Suprapubic skin (tissue), 4 donors: ENCODE data around the gene SLC7A10. TPM values are rescaled to one million over a fixed set of nuclear protein-coding genes. Genes with fewer than 3 reads are reported as not detected.

Source experiments
- DNase-seq, 2 donors: peaks; one replicate each; pipeline ENCODE4 v3.0.0-alpha.2; 2019; ENCODE audit warnings: low spot score in 2 of 2
- H3K27ac ChIP-seq: fragments of 200-600 bp; sonication (generic); one replicate; pipeline ENCODE4 v1.5.1; 2019
- H3K27me3 ChIP-seq: fragments of 200-600 bp; sonication (generic); one replicate; pipeline ENCODE4 v1.5.1; 2019
- H3K36me3 ChIP-seq: fragments of 200-600 bp; sonication (generic); one replicate; pipeline ENCODE4 v1.5.1; 2019
- H3K4me1 ChIP-seq: fragments of 200-600 bp; sonication (generic); one replicate; pipeline ENCODE4 v1.5.1; 2019
- H3K4me3 ChIP-seq: fragments of 200-600 bp; sonication (generic); one replicate; pipeline ENCODE4 v1.5.1; 2019; ENCODE audit warnings: mild to moderate bottlenecking
- H3K9me3 ChIP-seq: fragments of 200-600 bp; sonication (generic); one replicate; pipeline ENCODE4 v1.5.1; 2019
- EP300 ChIP-seq: sonication (generic); formaldehyde crosslinking; IDR thresholded peaks from one replicate; pipeline ENCODE4 v1.6.1; 2017; ENCODE audit warnings: antibody characterized with exemption
- POLR2A ChIP-seq, 2 donors: fragments of 450-650 bp; IDR thresholded peaks; one replicate each; pipeline ENCODE4 v1.6.1; 2017; ENCODE audit warnings: antibody characterized with exemption in 2 of 2, mild to moderate bottlenecking in 2 of 2, moderate library complexity in 2 of 2
- POLR2AphosphoS5 ChIP-seq, 3 donors: sonication (generic); formaldehyde crosslinking; IDR thresholded peaks; one replicate each; pipeline ENCODE4 v1.6.1; 2017; ENCODE audit warnings: antibody characterized with exemption in 3 of 3
- WGBS: methylation state at CpG from one replicate; pipeline ENCODE4 v1.1.5; 2018; 5-methylcytosine and 5-hydroxymethylcytosine counted together
- total RNA-seq, 4 donors: library from RNA; depleted of rRNA; stranded (reverse); fragments of >200 nt; gene quantifications; one replicate each; pipeline ENCODE4 v1.1.0, GENCODE V29; 2016
- TF ChIP-seq, protein P1 (sequence below), 2 donors: fragments of 200-600 bp in 1 of 2; fragments of 450-650 bp in 1 of 2; sonication (generic) in 1 of 2; IDR thresholded peaks; one replicate each; pipeline ENCODE4 v1.5.1; 2016 to 2019; ENCODE audit warnings: antibody characterized with exemption in 2 of 2, mild to moderate bottlenecking in 1 of 2, moderate library complexity in 1 of 2

Gene SLC7A10
- total RNA-seq, 4 donors from 2014 or later, result 0.38 to 0.93 TPM; not detected in 2

GRCh38 chr19:33175156-33175782 is 50.4 kb downstream of the SLC7A10 start:
- no peak overlapping the region for H3K4me3 ChIP-seq
- H3K27ac ChIP-seq, result no peak overlapping the region

GRCh38 chr19:33174186-33174585 is 51.5 kb downstream of the SLC7A10 start:
- WGBS, result 100% methylated on average over 1 of the region's 5 CpGs

More at GRCh38 chr19:33175156-33175782, 50.4 kb downstream of the SLC7A10 start:
- Histone ChIP-seq H3K4me1 (peaks cover 22% of the 10 kb centered on the region), H3K27me3 (no peaks in the 10 kb centered on the region), H3K9me3 (no peaks in the 10 kb centered on the region), H3K36me3 (no peaks in the 10 kb centered on the region)
- DNase-seq, result no peak
- 90% methylated on average over 10 of the region's 10 CpGs for WGBS
- TF ChIP-seq, protein P1, sequence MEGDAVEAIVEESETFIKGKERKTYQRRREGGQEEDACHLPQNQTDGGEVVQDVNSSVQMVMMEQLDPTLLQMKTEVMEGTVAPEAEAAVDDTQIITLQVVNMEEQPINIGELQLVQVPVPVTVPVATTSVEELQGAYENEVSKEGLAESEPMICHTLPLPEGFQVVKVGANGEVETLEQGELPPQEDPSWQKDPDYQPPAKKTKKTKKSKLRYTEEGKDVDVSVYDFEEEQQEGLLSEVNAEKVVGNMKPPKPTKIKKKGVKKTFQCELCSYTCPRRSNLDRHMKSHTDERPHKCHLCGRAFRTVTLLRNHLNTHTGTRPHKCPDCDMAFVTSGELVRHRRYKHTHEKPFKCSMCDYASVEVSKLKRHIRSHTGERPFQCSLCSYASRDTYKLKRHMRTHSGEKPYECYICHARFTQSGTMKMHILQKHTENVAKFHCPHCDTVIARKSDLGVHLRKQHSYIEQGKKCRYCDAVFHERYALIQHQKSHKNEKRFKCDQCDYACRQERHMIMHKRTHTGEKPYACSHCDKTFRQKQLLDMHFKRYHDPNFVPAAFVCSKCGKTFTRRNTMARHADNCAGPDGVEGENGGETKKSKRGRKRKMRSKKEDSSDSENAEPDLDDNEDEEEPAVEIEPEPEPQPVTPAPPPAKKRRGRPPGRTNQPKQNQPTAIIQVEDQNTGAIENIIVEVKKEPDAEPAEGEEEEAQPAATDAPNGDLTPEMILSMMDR (IDR thresholded peaks at IDR 0.05), result no peak
- TF ChIP-seq POLR2A (IDR thresholded peaks at IDR 0.05) (no peak), POLR2AphosphoS5 (IDR thresholded peaks at IDR 0.05) (no peak), EP300 (no peak)

GRCh38 chr19:33171916-33172359 is 53.7 kb downstream of the SLC7A10 start:
- Histone ChIP-seq H3K9me3 (no peaks in the 10 kb centered on the region), H3K4me3 (no peak overlapping the region), H3K36me3 (no peaks in the 10 kb centered on the region), H3K27me3 (no peaks in the 10 kb centered on the region), H3K27ac (no peak overlapping the region), H3K4me1 (peaks cover 10% of the 10 kb centered on the region)
- WGBS, result 81% methylated on average over 6 of the region's 6 CpGs
- TF ChIP-seq EP300 (no peak), POLR2AphosphoS5 (IDR thresholded peaks at IDR 0.05) (no peak), POLR2A (IDR thresholded peaks at IDR 0.05) (no peak)
- TF ChIP-seq, protein P1 (IDR thresholded peaks at IDR 0.05), result no peak
- no peak for DNase-seq

More at GRCh38 chr19:33174186-33174585, 51.5 kb downstream of the SLC7A10 start:
- Histone ChIP-seq H3K27ac (no peak overlapping the region), H3K4me1 (peaks cover 22% of the 10 kb centered on the region), H3K27me3 (no peaks in the 10 kb centered on the region), H3K9me3 (no peaks in the 10 kb centered on the region), H3K4me3 (no peak overlapping the region), H3K36me3 (no peaks in the 10 kb centered on the region)
- DNase-seq, result no peak
- TF ChIP-seq EP300, result no peak
- TF ChIP-seq POLR2AphosphoS5 (IDR thresholded peaks at IDR 0.05), result no peak
- TF ChIP-seq, protein P1 (IDR thresholded peaks at IDR 0.05), result no peak
- TF ChIP-seq POLR2A (IDR thresholded peaks at IDR 0.05), result no peak

DNA sequence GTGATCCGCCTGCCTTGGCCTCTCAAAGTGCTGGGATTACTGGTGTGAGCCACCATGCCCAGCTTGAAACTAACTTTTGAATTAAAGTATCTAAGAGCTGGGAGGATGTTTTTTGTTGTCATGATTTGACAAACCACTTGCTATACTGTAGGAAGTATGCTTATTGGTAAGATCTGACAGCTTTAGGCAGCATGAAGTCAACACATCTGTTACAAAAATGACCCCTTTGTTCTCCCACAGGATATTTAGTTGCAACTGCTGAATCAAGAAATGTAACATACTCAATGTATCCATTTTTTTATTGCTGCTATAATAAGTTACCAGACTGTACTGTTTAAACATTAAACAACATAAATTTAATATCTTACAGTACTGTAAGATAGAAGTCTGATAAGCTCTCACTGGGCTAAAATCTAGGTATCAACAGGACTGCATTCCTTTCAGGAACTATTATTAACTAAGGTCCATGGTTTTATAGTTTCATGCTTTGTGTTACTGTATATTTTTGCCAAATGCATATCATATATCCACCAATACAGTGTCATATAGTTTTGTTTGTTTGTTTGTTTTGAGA is 54.3 kb downstream of the SLC7A10 start:
- H3K4me1 ChIP-seq, result peaks cover 10% of the 10 kb centered on the region
- no peaks in the 10 kb centered on the region for H3K9me3 ChIP-seq
- no peaks in the 10 kb centered on the region for H3K27me3 ChIP-seq
- WGBS, result 92% methylated on average over 1 of the region's 1 CpG
- H3K36me3 ChIP-seq, result no peaks in the 10 kb centered on the region
- no peak overlapping the region for H3K27ac ChIP-seq
- TF ChIP-seq, protein P1 (IDR thresholded peaks at IDR 0.05), result no peak
- no peak for TF ChIP-seq EP300
- no peak for TF ChIP-seq POLR2A (IDR thresholded peaks at IDR 0.05)
- TF ChIP-seq POLR2AphosphoS5 (IDR thresholded peaks at IDR 0.05), result no peak
- DNase-seq, result no peak
- no peak overlapping the region for H3K4me3 ChIP-seq

- no peaks in the 10 kb centered on the region for H3K36me3 ChIP-seq
- no peaks in the 10 kb centered on the region for H3K4me1 ChIP-seq
- H3K27me3 ChIP-seq, result no peaks in the 10 kb centered on the region
- 97% methylated on average over 1 of the region's 1 CpG for whole genome bisulfite sequencing
- TF ChIP-seq EP300 (no peak), POLR2AphosphoS5 (IDR thresholded peaks at IDR 0.05) (no peak), POLR2A (IDR thresholded peaks at IDR 0.05) (no peak)
- TF ChIP-seq, protein P1 (IDR thresholded peaks at IDR 0.05), result no peak
- no peak overlapping the region for H3K4me3 ChIP-seq
- H3K9me3 ChIP-seq, result no peaks in the 10 kb centered on the region
- no peak overlapping the region for H3K27ac ChIP-seq
- no peak for DNase-seq
Observed at GRCh38 chr19:33168528-33168927, 57.1 kb downstream of the SLC7A10 start.
